Activated CD8-positive, alpha-beta memory T cell treated with anti-CD3 and anti-CD28 coated beads, Interleukin-2, amount 50 U/mL, for 24 hours (primary cell): ENCODE data around the gene ZFAND3.

Experiments used
- DNase-seq: peaks from one replicate; pipeline ENCODE4 v3.0.0-alpha.2; 2020; ENCODE audit errors: extremely low read depth

Gene ZFAND3

DNA sequence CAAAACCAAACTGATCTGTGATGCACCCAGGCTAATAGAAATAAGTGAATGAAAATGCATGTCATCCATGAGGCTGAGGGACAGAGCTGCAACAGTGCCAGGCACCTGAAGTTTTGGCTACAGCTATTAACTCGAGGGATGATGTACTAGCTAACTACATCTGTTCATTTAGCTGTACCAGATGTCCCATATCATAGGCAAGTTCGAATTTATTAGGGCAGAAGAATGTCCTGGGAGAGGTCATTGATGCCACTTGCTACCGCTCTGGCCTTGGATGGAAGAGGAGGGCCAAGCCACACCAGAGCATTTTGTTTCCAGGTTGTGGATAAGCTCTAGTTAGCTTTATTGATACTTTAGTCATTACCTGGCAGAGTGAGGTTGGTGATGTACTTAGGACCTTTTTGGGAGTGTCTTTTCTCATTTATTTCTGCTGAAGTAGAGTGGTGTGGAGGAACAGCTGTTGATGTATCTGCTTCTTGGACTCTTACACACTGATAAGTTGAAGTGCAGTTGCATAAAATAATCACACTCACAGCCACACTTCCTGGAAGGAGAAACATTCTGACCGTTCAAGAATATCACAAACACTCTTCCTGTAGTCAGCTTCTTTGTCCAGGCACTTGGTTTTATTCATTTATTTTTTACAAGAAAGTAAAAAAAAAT, 8.2 kb downstream of the ZFAND3 start:
- DNase-seq = no peak

DNA sequence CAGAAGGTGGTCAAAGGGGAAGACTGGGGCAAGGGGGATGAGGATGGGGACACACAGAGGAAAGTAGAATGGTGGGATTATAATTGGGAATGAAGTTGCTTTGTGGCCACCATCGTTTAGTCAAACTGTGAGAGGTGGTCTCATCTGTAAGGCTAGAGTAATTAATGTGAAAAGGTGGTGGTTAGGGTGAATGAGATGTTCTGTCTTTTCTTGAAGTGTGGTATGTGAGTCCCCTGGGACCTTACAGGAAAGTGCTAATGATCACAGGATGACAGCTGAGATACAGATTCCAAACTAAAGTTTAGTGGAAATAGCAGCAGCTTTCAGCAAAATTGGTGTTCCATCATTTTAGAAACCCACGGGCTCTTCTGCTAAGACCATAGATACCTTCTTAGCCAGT, 10.7 kb downstream of the ZFAND3 start:
- DNase-seq = no peak

DNA sequence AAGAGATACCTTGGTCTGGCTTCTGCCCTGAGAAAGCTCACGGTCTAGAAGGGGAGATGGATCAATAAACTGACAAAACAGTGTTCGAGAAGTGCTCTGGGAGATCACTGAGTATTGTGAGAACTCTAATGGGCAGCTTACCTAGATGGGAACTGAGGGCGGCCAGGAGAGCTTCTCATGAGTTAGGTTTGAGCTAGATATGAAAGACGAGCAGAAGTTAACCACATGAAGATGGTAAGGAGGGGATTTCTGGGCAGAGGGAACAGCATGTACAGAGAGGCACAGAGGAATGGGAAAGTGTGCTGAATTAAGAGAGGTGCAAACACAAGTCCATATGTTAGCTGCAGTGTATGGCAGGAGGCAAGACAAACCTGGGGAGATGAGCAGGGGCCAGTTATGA, 11.9 kb downstream of the ZFAND3 start:
- DNase-seq = no peak

DNA sequence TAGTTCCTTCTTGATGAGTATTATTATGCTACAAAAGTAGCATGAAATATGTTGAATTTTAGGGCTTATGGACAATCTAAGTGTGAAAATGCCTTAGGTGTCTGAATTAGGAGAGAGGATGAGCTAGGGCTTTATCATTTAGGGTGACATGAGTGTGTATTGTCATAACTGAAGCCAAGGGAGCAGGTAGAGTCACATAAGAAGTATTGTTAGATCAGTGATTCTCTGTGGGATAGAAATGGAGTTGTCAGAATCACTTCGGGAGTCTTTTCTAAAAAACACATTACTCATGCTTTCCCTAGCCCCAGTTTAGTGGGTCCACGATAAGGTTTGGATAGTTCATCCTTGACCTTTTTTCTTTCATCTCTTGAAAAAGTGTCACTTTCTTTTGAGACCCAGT, 16.4 kb downstream of the ZFAND3 start:
- no peak for DNase-seq

DNA sequence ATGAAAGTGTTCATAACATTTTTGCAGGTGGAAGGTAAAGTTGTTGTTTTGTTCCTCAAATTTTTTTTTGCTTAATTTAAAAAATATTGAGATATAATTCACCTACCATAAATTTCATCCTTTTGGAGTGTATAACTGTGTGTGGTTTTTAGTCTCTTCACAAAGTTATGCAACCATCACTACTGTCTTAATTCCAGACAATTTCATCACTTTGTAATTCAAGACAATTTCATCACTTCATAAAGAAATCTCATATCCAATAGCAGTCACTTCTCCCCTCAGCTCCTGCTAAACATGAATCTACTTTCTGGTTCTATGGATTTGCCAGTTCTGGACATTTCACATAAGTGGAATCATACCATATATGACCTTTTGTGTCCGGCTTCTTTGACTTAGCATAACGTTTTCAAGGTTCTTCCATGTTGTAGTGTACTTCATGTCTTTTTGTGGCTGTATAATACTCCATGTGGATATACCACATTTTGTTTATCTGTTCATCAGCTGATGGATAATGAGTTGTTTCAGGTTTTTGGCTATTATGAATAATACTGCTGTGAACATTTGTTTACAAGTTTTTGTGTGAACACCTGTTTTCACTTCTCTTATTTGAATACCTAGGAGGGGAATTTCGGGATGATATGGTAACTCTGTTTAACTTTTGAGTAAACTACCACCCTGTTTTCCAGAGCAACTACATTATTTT, 18.8 kb downstream of the ZFAND3 start:
- DNase-seq = no peak

DNA sequence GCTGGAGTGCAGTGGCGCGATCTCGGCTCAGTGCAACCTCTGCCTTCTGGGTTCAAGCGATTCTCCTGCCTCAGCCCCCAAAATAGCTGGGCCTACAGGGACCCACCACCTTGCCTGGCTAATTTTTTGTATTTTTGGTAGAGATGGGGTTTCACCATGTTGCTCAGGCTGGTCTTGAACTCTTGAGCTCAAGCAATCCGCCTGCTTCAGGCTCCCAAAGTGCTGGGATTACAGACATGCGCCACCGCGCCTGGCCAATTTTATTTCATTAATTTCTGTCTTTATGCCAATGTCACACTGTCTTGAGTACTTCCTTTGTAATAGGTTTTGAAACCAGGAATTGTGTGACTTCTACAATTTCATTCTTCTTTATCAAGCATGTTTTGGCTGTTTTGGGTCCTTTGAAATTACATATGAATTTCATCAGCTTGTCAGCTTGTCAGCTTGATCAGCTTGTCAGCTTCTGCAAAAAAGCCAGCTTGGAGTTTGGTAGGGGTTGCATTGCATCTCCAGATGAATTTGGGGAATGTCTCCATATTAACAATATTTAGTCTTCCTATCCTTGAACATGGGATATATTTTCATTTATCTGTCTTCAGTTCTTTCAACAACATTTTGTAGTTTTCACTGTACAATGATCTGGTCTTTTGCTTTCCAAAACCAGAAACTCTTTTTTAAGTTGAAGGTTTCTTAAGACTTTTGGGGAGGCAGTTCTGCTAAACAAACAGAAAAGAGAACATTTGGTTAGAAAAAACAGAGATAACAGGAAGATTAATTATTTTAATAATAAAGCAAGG, 20.8 kb downstream of the ZFAND3 start:
- DNase-seq = no peak

DNA sequence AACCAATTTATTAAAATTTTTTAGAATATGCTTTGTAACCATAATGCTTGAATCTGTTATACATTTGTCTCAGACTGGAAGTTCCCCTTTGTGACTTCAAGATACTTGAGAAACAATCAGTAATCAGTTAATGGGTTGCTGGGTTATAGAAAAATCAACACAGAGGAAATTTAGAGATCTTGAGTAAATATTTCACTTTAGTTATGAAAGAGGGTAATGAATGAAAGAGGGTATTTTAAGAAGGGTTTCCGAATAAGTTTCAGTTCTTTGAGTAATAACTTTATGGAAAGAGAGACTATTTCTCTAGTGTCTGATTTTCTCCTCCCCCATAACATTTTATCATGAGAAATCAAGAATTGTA, 21.4 kb downstream of the ZFAND3 start:
- no peak for DNase-seq

DNA sequence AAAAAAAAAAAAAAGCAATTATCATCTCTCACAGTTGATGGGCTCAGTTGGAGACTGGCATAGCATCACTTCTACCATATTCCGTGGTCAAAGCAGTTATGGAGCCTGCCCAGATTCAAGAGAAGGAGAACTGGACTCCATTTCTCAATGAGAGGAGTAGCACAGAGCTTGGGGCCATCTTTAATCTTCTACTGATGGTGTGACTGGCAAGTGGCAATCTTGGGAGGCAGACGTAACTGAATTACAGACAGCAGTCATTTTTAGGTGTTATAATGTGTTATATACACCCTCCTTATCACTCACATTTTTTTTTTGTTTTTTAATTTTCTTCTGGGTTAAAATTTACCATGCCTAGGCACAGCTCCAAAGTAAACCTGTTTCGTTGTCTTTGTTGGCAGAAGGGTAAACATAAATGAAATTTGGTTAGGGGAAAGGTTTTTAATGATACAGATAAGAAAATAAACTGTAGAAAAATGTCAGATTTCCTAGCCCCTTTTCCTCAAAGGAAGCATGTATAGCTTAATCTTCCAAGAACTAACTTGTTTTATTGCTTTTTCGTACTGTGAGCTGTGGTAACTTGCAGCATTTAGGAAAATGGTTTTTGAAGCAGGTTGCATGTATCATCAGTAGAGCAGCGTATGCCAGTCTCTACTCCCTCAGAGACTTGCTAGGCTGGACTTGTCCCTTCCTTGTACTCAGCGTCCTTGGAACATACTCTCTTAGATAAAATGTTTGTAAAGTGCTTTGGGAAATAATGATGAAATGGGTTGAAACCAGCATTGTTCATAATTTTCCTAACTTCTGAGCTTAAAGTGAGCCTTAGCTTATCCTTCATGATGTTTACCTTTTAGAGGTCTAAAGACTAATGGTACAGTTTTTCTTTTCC, 25.7 kb downstream of the ZFAND3 start:
- no peak for DNase-seq

DNA sequence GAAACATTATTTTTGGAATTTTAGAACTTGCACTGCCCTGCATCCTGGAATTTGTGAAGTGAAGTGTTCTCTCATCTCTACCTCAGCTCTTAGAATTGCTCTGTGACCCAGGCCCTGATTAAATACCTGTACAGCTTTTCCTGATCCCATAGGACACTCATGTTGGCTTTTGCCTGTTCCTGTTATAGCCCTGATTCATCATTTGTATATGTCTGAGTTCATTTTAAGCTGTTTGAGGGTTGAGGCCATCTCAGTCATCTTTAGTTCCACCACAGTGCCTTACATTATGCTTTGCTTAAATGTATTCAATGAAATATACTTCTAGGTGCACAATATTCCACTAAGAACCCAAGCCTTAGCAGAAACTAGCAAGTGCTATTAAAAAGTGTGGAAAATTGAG, 26.4 kb downstream of the ZFAND3 start:
- DNase-seq = no peak

DNA sequence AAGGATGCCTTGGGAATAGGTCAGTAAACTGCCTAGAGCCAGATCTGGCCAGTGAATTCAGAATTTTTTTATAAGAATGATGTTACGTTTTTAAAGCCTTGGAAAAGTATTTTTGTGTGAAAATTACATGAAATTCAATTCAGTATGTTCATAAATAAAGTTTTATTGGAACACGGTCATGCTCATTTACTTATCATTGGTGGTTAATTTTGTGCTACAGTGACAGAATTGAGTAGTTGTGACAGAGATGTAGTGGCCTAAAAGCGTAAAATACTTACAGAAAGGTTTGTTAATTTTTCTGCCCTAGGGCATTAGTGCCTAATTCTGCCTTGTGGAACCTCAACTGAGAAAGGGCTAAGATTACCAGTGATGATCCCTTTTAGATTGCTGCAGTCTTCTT, 28.2 kb downstream of the ZFAND3 start:
- no peak for DNase-seq

DNA sequence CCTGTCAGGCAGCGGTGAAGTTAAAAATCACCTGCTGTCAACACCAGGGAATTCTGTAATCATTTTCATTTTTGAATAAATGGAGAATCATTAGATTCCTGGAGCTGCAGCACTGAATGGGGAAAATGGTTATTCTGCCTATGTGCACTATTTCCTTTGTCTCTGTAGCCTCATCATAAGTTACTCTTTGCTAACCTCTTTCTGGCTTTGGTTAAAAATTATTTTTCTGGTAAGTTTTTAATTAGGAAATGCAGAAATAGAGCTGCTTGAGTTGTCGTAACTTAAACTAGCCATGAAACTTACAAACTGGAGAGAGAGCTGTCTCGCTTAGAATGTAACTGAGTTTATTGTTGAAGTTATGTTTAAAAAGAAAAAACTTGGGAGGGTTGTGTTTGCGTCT, 28.8 kb downstream of the ZFAND3 start:
- no peak for DNase-seq

DNA sequence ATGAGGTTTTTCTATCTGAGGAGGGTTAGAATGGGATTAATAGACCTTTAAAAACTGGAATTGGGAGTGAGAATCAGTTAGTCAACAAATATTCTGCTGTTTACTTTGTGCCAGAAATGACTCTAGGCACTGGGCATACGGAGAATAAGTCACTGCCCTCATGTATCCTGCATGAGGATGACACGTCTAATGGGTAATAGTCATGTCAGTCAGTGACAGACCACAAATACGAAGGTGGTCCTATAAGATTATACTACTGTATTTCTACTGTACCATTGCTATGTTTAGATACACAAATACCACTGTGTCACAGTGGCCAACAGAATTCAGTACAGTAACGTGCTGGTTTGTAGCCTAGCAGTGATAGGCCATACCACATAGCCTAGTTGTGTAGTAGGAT, 30.7 kb downstream of the ZFAND3 start:
- no peak for DNase-seq

DNA sequence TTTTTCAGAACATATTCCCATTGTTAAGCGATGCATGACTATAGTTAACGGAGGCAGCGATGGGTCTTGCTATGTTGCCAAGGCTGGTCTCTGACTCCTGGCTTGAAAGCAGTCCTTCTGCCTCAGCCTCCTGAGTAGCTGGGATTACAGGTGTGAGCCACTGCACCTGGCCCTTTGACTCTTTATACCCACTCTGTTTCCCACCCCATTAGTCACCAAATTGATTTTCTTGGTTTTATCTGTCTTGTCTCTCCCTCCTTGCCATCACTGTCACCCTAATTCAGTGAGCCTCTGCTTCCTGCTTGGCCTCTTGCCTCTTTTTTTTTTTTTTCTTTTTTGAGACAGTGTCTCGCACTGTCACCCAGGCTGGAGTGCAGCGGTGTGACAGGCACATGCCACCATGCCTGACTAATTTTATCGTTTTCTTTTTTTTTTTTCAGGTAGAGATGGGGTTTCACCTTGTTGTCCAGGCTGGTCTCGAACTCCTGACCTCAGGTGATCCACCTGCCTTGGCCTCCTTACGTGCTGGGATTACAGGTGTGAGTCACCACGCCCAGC, 31.3 kb downstream of the ZFAND3 start:
- no peak for DNase-seq

DNA sequence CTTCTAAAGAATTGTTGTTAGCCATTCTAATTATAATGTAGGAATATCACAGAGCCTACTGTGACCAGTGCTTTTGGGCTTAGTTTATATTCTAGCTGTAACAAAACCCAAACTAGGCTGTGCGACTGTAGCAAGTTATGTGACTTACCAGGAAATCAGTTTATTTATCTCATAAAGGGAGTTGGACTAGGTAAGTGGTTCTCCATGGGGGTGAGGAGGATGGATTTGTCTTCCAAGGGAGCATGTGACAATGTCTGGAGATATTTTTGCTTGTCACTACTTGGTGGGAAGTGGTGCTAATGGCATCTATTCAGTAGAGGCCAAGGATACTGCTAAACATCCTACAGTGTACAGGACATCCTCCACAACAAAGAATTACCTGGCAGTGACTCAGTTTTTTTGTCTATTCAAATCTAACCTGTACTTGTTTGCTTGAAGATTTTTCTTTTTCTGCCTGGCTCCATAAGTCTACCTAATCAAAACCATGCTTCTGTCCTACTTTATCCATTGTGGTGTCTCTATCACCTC, 32.5 kb downstream of the ZFAND3 start:
- DNase-seq = no peak

DNA sequence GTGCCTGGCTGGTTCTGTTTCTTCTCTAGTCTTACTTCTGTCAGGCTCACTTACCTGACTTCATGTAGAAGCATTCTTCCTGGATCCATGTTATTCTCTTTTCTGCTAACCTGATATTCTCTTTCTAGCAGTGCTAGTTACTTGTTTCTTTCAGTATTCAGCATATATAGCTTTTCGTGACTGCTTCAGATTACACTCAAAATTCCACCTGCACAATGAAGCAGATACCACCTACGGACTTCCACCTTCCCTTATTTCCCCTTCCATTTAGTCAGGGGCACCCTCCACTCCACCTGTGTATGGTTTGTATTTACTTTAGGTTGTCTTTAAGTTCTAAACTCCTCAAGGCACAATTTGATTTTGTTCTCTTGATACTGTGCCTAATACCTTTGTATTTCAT, 36.8 kb downstream of the ZFAND3 start:
- no peak for DNase-seq

DNA sequence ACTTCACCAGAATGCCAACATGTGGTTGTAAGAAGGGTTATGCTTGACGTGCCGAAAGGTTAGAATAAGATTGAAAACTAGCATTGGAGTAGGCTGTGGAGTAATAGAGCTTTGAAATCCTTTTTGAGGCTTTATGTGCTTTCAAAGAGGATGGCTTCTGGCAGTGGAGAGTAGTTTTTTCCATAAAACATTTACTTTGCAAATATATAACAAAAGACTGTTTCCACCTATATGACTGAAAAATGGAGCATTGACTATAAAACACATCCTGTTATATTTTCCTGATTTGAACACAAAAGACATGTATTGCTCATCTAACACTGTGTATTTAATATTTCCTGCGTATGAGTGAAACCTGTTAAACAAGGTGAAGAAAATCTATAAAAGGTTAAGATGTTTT, 38.8 kb downstream of the ZFAND3 start:
- no peak for DNase-seq

DNA sequence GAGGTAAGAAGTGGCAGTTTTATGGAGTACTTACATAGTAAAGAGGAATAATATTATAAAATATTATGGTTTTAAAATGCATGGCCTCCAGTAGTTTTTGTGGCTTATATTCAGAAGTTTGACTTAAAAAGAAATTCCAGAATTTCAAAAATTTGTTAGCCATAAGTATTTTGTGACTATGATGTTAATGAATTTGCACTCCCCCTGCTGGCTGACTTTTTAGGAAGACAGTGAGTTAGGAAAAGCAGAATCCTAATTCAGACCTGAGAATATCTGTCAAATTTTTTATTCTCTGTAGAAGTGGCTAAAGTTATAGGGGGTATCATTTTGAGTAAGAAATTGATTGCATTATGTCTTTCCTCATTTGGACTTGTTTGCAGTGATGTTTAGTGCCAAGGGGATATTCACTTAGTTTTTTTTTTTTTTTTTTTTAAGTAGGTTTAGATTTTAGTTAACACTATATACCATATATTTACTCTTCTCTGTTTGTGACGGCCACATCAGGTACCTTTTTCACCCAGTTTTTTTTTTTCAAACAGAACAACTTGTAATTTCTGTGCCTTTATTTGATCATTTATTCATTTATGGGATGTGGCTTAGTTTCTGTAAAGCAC, 40.8 kb downstream of the ZFAND3 start:
- no peak for DNase-seq

DNA sequence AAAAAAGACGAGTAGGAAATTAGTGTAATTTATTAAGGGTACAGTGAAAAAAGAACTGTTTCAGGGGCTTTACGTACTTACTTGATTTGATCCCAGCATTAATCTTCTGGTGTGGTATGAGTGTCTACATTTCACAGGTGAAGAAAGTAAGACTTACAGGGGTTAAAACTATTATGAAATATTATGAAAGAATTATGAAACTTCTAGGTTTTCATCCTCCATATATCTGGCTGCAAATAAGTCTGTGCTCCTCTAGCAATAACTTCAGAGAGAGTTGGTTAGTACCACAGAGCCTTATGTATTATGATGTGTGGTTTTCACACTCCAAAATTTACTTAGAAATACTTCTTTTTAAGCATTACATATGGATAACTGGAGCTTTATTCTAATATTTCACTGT, 41.9 kb downstream of the ZFAND3 start:
- DNase-seq = no peak

DNA sequence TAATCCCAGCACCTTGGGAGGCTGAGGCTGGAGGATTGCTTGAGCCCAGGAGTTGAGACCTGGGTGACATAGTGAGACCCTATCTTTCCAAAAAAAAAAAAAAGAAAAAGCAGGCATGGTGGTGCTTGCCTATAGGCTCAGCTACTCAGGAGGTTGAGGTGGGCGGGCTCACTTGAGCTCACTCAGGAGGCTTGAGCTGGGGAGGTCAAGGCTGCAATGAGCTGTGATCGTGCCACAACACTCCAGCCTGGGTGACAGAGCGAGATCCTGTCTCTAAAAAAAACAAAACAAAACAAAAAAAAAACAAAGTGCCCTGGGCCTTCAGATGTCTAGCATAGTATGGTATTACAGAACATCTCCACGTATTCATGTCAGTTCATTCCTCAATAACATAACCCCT, 42.9 kb downstream of the ZFAND3 start:
- no peak for DNase-seq

DNA sequence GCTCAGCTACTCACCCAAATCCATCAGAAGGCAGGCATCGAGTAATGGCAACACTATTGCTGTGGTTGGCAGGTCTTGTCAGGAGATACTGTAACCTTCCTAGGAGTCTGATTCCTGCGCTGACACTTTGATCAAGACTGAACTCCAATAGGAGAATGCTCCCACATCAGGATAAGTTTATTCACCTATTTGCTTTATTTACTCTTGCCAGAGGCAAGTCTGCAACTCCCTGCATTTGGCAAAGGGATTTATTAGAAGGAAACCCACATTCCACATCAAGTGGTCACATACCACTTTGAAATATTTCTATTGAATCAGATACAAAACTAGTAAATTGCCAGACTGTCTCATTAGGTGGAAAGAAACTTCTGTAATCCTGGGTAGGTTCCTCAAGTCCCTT, 43.5 kb downstream of the ZFAND3 start:
- DNase-seq = no peak

DNA sequence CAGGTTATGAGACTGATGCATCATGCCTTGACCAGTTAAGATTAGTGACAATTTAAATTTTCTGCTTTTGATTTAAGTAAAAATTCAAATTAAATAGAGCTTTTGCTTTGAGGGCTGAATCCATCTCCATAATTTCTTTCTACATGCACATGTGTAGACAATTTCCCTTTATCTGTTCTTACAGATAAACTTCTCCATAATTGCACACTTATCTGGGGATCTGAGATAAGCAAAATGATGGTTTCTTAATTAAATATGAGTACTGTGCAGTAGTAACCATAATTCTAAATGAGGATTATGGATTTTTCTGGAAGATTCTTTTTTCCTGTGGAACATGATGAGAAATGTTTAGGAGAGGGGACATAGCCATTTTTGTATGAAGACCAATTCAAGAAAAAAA, 44.7 kb downstream of the ZFAND3 start:
- DNase-seq = no peak
